GM19467 (cell line): ENCODE measurements around the gene HDAC3.
"Not testable (repeated sequence)": the region's sequence is repeated elsewhere in the genome, so short reads cannot be mapped to it uniquely, and the experiment has no call there.

Experiments used
- ATAC-seq: cut with Tn5 transposase; IDR thresholded peaks from one replicate; pipeline ENCODE4 v1.9.1; 2021; ENCODE audit warnings: mild to moderate bottlenecking, moderate library complexity; ENCODE audit not compliant: unreplicated experiment

The HDAC3 gene

DNA sequence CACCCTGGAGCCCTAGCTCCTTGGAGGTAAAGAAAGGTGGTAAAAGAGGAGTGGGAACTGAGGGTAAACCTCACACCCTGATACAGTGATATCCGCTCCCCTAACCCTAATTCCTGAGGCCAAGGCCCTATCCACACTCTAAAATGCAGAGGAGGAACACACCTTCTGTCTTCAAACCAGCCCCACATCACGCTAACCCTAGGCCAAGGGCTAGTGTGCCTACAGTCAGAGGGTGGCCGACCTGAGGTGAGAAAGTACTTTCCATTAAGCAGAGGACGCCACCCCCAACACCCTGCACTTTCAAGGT is 590 bp downstream of the HDAC3 start:
- no peak for ATAC-seq

DNA sequence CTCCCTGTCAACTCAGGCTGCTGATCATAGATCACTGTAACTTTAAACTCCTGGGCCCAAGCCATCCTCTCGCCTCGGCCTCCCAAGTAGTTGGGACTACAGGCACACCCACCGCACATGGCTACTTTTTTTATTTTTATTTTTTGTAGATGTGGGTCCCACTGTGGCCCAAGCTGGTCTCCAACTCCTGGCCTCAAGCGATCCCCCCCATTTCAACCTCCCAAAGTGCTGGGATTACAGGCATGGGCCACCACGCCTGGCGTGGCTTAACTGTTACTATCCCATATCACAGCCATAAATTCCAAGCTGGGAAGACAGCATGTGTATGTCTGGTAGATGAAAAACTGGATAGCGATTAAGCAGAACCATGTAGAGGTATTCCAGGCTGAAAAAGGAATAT is 1.0 kb downstream of the HDAC3 start:
- no peak for ATAC-seq

DNA sequence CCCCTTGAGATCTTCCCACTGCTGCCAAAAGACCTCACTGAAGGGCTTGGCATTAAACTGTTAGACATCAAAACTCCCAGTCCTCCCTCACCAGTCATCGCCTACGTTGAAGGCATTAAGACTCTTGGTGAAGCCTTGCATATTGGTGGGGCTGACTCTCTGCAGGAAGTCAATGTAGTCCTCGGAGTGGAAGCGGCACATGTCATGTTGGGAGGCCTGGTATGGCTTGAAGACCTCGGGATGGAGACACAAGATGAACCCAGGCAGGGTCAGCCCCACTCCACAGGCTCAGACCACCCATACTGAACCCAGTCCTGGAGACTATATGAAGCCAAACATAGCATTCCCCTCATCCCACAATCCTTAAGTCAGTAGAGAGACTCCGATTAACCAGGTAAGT is 1.9 kb downstream of the HDAC3 start:
- no peak for ATAC-seq

- ATAC-seq = peak; percentile 47
Measured at GRCh38 chr5:141633871-141634561, 2.6 kb downstream of the HDAC3 start.

GRCh38 chr5:141632650-141633049 is 4.0 kb downstream of the HDAC3 start:
- ATAC-seq = no peak

- ATAC-seq = no peak
Measured at GRCh38 chr5:141630570-141631140, 6.0 kb downstream of the HDAC3 start.

DNA sequence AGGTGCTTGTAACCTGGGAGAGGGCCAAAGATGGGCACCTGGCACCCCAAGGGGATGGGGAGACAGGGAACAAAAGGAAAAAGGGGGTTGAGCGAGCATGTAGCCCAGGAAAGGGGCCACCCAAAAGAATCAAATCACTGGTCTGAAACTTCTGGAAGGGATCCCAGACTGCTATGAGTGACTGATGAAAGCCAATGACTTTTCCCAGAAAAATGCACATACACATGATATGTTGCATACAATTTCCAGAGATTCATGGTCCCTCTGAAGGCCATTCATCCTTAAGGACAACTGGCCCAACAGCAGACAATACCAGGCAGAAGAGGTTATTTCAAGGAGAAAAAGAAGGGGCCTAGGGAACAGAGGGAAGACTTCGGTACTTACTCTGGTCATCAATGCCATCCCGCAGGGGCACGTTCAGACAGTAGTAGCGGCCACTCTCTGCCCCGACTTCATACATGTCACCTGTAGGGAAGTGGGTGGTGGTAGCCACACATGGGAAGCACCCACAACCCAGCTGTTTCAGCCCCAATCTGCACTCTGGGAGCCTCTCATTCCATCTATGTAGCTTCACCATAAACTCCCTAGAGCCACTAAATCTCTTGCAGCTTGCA is 8.4 kb downstream of the HDAC3 start:
- no peak for ATAC-seq

GRCh38 chr5:141623611-141624010 is 13.0 kb downstream of the HDAC3 start:
- no peak for ATAC-seq

- ATAC-seq = no peak
Measured at GRCh38 chr5:141623186-141623585, 13.5 kb downstream of the HDAC3 start.

DNA sequence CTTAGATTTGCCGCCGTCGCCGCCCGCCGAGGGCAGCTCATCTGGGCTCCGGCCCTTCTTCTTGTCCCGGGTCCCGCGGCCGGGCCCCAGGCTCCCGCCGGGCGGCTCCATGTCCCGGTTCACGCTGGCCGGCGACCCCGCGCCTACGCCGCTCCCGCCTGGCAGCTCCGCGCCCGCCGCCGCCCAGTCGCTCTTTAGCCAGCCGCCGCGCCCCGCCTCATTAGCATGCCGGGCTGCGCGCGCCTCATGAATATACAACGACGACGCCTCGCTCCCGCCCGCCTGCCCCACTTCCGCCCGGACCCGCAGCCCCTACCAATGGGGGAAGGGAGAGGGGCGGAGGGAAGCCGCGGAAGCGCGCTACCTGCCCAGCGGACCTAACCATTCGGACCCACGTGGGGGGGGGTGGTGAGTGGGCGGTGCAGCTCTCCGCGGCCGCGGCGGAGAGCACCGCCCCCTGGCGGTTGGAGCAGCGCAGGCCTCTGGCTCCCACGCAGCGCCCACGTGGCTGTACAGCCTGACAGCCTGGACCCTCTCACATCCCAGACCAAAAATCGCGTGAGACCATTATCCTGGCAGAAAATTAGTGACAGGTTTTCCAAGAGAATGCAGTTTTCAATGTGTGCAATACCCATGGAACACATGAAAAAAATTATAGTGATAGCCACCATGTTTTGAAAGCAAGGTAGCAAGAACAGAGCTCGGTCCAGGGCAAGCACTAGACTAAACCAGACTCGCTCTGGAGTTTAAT is 17.7 kb downstream of the HDAC3 start, which contains the start of gene DIAPH1:
Gene DIAPH1 (minus strand): TSS at position 197 of the 751 bp plus-strand sequence. CDS start 86 bp downstream, at position 111.
- ATAC-seq = peak; percentile 88

GRCh38 chr5:141618030-141618803 is 18.4 kb downstream of the HDAC3 start:
- peak; percentile 28 for ATAC-seq

- no peak for ATAC-seq
Measured at GRCh38 chr5:141617682-141618029, 19.0 kb downstream of the HDAC3 start.

- no peak for ATAC-seq
Measured at GRCh38 chr5:141617128-141617527, 19.5 kb downstream of the HDAC3 start.

GRCh38 chr5:141615991-141616720 is 20.5 kb downstream of the HDAC3 start:
- ATAC-seq = no peak

GRCh38 chr5:141613344-141613743 is 23.3 kb downstream of the HDAC3 start:
- ATAC-seq = no peak

DNA sequence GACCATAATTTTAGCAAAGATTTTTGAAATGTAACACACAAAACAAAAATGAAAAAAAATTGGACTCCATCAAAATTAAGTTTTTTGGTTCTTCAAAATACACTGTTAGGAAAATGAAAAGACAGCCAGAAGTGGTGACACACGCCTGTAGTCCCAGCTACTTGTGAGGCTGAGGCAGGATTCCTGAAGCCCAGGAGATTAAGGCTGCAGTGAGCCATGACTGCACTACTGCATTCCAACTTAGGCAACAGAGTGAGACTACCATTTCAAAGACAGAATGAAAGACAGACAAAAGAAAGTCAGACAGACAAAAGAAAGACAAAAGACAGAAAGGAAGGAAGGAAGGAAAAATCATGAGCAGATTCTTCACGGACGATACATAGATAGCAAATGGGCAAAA is 25.4 kb downstream of the HDAC3 start:
- ATAC-seq = no peak

DNA sequence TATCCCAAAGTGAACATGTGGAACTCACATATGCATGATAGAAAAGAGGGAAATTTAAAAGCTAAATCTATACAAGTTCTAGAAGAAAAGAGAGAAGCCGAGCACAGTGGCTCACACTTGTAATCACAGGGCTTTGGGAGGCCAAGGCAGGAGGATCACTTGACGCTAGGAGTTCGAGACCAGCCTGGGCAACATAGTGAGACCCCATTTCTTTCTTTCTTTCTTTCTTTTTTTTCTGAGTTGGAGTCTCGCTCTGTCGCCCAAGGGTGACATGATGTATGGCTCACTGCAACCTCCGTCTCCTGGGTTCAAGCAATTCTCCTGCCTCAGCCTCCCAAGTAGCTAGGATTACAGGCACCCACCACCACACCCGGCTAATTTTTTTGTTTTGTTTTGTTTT is 26.7 kb downstream of the HDAC3 start:
- ATAC-seq = not testable (repeated sequence)

DNA sequence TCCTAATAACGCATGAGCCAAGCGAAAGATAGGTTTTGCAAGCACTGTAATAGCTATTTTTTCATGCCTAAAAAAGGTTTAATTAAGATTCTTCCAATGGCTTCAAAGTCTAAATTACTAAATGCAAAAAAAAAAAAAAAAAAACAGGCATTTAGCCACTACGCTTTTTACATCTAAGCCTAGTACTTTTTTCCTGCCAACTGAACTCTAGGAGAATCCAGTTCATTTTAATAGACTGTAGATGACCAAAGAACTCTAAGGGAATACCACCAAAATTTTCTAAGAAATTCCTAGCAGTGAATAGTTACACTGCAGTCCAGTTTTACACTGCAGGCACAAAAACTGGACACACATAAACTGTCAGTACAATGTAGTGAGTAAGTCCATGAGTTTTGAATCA is 27.6 kb downstream of the HDAC3 start:
- ATAC-seq = no peak

- no peak for ATAC-seq
Measured at GRCh38 chr5:141608557-141608956, 28.1 kb downstream of the HDAC3 start.

DNA sequence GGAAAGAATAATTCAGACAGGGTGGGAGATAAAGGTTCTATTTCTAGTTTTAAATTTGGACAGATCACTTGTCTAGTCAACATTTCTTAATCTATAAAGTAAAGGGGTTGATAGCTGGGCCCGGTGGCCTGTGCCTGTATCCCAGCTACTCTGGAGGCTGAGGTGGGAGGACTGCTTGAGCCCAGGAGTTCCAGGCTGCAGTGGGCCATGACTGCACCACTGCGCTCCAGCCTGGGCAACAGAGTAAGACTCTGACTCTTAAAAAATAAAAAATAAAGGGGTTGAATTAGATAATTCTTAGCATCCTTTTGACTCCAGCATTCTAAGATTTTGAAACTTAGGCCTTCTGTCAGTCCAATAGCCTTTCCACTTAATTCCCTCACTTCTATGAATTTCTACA is 28.6 kb downstream of the HDAC3 start:
- ATAC-seq = no peak
